ENCODE data around the gene ABHD5.
"Not testable (repeated sequence)": the region's sequence is repeated elsewhere in the genome, so short reads cannot be mapped to it uniquely, and the experiment has no call there.

The ABHD5 gene

DNA sequence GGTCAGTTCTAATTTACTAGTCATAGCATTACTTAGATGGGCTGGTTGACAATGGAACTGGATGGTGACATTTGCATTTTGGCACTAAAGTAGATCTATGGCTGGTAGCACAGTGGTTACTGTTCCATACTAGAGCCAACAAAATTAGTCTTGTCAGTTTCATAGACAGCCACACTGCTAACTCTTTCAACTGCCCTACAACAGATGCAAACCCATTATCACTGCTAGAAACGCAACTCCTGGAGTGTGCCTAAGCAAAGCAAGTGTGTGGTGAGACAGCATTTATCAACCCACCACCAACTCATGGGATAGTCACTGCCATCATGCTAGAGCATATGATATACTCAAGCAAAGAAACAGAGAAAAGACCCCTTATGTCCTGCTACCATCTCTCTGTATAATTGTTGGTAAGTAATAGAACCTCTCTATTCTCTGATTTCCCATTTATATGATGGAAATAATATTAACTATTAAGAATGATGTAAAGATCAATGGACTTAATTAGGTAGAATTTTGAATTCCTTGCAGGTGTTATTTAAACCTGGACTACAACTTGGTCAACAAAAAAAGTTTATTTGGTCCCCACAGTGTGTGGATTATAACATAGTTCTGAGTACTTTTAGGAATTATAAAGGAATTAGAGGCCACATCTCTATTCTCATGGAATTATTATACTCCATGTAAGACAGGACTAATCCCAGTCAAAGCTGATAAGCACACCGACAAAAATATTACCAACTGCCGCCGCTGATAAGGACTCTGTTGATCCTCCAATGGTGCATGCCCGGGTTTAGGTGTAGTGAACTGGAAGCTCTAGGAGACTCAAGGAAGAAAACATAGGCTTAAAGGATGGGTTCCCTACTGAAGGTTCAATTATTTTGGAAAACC, 19.9 kb upstream of the ABHD5 start:
- no peak for TF ChIP-seq JUND (IDR thresholded peaks at IDR 0.05; ENCODE audit: low read depth)
- no peak for DNase-seq (ENCODE audit: low read depth in 1 of 2, low spot score in 1 of 2)
- in situ Hi-C loops (cut with HindIII; ENCODE audit: low pct_unique_long_range_greater_than_20kb, low sequenced_read_pairs) = no loop called here

DNA sequence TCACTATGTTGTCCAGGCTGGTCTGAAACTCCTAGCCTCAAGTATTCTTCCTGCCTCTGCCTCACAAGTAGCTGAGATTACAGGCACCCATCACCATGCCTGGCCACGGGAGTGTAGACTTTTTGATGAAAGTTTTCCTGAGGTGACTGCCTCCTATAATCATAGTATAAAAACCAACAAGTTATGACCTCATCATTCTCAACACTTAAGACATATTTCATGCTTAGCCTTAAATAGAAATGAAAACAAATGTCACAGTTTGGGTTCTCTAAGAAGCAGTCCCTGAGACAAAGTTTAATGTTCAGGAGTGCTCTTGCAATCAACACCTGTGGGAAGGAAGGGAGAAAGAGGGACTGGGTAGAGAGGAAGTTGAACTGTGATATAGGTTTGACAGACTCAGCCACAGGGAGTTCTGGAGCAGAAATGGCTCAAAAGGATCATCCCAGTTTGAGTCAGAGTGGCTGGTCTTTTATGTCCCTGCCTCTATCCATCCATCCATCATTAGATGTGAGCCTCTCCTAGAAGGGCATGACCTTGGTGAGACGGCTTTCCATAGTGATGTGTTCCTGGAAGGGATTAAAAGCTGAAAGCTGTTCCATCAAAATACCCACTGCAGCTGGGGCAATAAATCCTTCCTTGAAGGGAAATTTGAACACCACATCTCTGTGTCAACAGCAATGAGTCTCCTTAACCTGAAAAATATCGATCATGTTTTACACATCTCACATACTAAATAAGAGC, 16.2 kb upstream of the ABHD5 start:
- in situ Hi-C loops (cut with HindIII; ENCODE audit: low pct_unique_long_range_greater_than_20kb, low sequenced_read_pairs) = no loop called here
- TF ChIP-seq JUND (IDR thresholded peaks at IDR 0.05; ENCODE audit: low read depth) = no peak
- no peak for DNase-seq (ENCODE audit: low read depth in 1 of 2, low spot score in 1 of 2)

DNA sequence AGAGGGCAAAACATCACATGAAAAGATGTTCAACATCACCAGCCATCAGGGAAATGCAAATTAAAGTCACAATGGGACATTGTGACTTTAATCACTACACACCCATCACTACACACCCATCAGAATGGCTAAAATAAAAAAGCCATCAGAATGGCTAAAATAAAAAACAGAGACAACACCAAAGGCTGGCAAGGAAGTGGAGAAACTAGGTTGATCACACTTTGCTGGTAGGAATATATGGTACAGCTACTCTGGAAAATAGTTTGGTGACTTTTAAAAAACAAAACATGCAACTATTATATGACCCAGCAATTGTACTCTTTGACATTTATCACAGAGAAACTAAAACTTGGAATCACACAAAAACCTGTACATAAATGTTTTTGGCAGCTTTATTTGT, 15.1 kb upstream of the ABHD5 start:
- TF ChIP-seq JUND (IDR thresholded peaks at IDR 0.05; ENCODE audit: low read depth) = no peak
- DNase-seq (ENCODE audit: low read depth in 1 of 2, low spot score in 1 of 2) = no peak
- in situ Hi-C loops (cut with HindIII; ENCODE audit: low pct_unique_long_range_greater_than_20kb, low sequenced_read_pairs) = no loop called here

DNA sequence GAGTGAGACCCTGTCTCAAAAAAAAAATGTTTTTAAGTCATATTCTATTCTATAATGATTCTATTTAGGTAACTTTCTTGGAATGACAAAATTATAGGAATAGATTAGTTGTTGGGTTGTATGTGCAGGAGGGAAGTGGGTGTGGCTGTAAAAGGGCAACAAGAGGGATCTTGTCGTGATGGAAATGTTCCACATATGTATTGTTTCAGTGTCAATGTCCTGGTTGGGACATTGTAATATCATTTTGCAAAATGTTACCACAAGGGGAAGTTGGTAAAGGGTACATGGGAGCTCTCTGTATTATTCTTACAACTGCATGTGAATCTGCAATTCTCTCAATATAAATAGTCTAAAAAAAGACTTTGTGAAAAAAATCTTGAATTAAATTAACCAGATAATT, 14.3 kb upstream of the ABHD5 start:
- DNase-seq (ENCODE audit: low read depth in 1 of 2, low spot score in 1 of 2) = no peak
- no peak for TF ChIP-seq JUND (IDR thresholded peaks at IDR 0.05; ENCODE audit: low read depth)
- in situ Hi-C loops (cut with HindIII; ENCODE audit: low pct_unique_long_range_greater_than_20kb, low sequenced_read_pairs) = no loop called here

DNA sequence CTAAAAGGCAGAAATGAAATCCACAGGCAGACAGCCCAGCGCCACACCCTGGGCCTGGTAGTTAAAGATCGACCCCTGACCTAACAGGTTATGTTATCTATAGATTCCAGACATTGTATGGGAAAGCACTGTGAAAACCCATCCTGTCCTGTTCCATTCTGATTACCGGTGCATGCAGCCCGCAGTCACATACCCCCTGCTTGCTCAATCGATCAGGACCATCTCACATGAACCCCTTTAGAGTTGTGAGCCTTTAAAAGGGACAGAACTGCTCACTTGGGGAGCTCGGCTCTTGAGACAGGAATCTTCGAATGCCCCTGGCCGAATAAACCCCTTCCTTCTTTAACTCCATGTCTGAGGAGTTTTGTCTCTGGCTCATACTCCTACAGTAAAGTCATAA, 12.4 kb upstream of the ABHD5 start:
- in situ Hi-C loops (cut with HindIII; ENCODE audit: low pct_unique_long_range_greater_than_20kb, low sequenced_read_pairs); DNase-seq (ENCODE audit: low read depth in 1 of 2, low spot score in 1 of 2): not testable (repeated sequence)

DNA sequence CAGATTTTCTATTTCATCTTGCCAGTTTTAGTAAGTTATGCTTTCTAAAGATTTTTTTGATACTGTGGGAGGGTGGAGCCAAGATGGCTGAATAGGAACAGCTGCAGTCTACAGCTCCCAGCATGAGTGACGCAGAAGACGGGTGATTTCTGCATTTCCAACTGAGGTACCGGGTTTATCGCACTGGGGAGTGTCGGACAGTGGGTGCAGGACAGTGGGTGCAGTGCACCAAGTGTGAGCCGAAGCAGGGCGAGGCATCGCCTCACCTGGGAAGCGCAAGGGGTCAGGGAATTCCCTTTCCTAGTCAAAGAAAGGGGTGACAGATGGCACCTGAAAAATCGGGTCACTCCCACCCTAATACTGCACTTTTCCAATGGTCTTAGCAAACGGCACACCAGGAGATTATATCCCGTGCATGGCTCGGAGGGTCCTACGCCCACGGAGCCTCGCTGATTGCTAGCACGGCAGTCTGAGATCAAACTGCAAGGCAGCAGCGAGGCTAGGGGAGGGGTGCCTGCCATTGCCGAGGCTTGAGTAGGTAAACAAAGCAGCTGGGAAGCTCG, 11.8 kb upstream of the ABHD5 start:
- DNase-seq (ENCODE audit: low read depth in 1 of 2, low spot score in 1 of 2); in situ Hi-C loops (cut with HindIII; ENCODE audit: low pct_unique_long_range_greater_than_20kb, low sequenced_read_pairs): not testable (repeated sequence)

DNA sequence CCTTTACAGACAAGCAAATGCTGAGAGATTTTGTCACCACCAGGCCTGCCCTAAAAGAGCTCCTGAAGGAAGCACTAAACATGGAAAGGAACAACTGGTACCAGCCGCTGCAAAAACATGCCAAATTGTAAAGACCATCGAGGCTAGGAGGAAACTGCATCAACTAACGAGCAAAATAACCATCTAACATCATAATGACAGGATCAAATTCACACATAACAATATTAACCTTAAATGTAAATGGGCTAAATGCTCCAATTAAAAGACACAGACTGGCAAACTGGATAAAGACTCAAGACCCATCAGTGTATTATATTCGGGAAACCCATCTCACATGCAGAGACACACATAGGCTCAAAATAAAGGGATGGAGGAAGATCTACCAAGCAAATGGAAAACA, 9.9 kb upstream of the ABHD5 start:
- DNase-seq (ENCODE audit: low read depth in 1 of 2, low spot score in 1 of 2); in situ Hi-C loops (cut with HindIII; ENCODE audit: low pct_unique_long_range_greater_than_20kb, low sequenced_read_pairs): not testable (repeated sequence)

DNA sequence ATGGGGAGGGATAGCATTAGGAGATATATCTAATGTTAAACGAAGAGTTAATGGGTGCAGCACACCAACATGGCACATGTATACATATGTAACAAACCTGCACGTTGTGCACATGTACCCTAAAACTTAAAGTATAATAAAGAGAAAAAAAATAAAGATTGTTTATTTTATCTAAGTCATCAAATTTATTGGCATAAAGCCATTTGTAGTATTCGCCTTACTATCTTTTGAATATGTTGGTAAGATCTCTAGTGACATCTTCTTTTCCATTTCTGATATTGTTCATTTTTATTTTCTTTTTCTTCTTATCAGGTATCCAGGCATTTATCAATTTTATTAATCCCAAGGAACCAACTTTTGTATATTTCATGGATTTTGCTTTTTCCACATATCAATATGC, 5.8 kb upstream of the ABHD5 start:
- no peak for DNase-seq (ENCODE audit: low read depth in 1 of 2, low spot score in 1 of 2)
- no peak for TF ChIP-seq JUND (IDR thresholded peaks at IDR 0.05; ENCODE audit: low read depth)
- in situ Hi-C loops (cut with HindIII; ENCODE audit: low pct_unique_long_range_greater_than_20kb, low sequenced_read_pairs) = no loop called here

DNA sequence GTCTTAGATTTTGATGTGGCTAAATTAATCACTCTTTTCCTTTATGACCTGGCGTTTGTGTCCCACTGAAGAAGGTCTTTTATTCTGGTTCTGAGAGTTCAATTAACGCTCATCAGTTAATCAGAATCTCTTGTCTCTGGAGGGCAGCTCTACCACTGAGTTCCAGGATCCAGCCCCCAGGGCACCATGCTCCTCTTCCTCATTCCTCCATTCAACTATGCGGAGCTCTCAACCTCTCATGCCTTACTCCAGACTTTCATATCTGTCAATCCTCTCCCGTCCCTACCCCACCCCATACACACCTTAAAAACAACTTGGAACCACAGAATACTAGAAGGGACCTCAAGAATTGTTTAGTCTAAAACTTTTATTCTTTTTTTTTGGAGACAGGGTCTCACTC, 4.8 kb upstream of the ABHD5 start:
- in situ Hi-C loops (cut with HindIII; ENCODE audit: low pct_unique_long_range_greater_than_20kb, low sequenced_read_pairs) = no loop called here
- no peak for TF ChIP-seq JUND (IDR thresholded peaks at IDR 0.05; ENCODE audit: low read depth)
- peak in 1 of 2 experiments; percentile 60 for DNase-seq (ENCODE audit: low read depth in 1 of 2, low spot score in 1 of 2)

DNA sequence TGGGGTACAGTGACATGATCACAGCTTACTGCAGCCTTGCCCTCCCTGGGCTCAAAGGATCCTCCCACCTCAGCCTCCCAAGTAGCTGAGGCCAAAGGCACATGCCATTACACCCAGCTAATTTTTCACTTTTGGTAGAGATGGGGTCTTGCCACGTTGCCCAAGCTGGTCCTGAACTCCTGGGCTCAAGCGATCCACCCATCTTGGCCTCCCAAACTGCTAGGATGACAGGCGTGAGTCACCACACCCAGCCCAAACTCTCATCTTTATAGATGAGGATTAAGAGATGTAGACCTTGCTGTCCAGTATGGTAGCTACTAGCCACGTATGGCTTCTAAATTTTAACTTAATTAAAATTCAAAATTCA, 4.4 kb upstream of the ABHD5 start:
- TF ChIP-seq JUND (IDR thresholded peaks at IDR 0.05; ENCODE audit: low read depth) = no peak
- DNase-seq (ENCODE audit: low read depth in 1 of 2, low spot score in 1 of 2) = no peak
- in situ Hi-C loops (cut with HindIII; ENCODE audit: low pct_unique_long_range_greater_than_20kb, low sequenced_read_pairs) = no loop called here

DNA sequence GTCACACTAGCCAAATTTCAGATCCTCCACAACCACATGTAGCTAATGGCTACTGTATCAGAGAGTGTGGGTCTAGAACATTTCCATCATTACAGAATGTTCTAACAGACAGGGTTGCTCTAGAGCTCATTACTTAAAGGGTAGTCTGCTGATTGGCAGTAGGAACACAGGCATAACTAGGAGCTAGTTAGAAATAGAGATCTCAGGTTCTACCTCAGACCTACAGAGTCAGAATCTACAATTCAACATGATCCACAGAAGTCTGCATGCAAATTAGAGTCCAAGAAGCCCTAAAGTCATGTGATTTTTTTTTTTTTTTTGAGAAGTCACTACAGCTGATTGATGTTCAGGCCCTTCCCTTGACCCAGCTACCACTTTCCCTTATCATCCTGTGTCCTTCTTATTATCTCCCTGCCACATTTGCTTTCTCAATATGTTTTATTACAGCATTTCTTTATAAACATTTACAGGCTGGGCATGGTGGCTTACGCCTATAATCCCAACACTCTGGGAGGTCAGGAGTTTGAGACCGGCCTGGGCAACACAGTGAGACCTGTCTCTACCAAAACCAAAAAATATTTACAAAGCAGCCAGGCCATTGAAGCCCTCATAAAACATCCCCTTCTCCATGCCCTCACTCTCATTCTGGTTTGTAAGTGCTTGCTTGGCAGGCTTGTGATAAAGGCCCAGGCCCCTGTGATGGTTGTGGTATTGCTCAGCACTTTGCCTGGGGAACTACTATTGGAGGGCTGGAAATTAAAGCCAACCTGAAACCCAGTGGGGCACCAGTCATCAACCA, 3.8 kb upstream of the ABHD5 start:
- in situ Hi-C loops (cut with HindIII; ENCODE audit: low pct_unique_long_range_greater_than_20kb, low sequenced_read_pairs) = no loop called here
- TF ChIP-seq JUND (IDR thresholded peaks at IDR 0.05; ENCODE audit: low read depth) = no peak
- DNase-seq (ENCODE audit: low read depth in 1 of 2, low spot score in 1 of 2) = no peak

DNA sequence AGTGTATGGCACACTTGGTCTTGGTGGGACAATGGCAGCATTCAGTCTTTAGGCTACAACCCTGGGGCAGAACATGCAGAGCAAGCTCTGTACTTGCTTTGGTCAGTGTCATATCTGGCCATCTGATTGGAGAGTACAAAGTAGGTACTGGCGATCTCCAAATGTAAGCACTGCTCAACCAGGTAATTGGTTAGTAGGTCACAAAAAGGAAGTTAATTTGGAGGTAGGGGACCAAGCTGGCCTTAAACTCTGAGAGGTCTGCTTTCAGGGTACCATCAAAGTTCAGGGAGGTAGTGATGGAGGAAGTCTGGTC, 3.3 kb upstream of the ABHD5 start:
- no peak for DNase-seq (ENCODE audit: low read depth in 1 of 2, low spot score in 1 of 2)
- in situ Hi-C loops (cut with HindIII; ENCODE audit: low pct_unique_long_range_greater_than_20kb, low sequenced_read_pairs) = no loop called here
- TF ChIP-seq JUND (IDR thresholded peaks at IDR 0.05; ENCODE audit: low read depth) = no peak

DNA sequence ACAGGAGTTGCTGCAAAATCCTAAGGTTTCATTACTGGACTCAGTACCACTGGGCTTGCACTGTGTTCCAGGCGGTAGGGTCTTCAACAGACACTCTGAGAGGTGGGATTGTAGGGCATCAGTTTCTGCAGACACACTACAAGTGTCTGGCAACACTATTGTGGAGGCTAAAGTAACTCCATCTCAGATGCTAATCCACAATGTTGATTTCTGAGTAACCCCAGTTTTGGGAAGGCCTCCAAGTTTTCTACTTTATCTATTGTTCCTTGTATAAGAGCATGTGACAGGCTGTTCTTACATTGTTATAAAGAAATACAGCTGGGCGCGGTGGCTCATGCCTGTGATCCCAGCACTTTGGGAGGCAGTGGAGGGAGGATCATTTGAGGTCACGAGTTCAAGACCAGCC, 2.5 kb upstream of the ABHD5 start:
- TF ChIP-seq JUND (IDR thresholded peaks at IDR 0.05; ENCODE audit: low read depth) = no peak
- in situ Hi-C loops (cut with HindIII; ENCODE audit: low pct_unique_long_range_greater_than_20kb, low sequenced_read_pairs) = no loop called here
- no peak for DNase-seq (ENCODE audit: low read depth in 1 of 2, low spot score in 1 of 2)

Measured in T47D (cell line).